DOHH2 (cell line): ENCODE results near the gene TTC34.

Experiments
- H3F3A ChIP-seq: fragments of 200-600 bp; sonication (generic), shearing (Covaris generic); 2 replicates; pipeline ENCODE4 v1.6.0; 2016; ENCODE audit warnings: antibody characterized with exemption, mild to moderate bottlenecking; ENCODE audit not compliant: control insufficient read depth, insufficient read depth
- H3K27ac ChIP-seq: fragments of 200-600 bp; sonication (generic); 2 replicates; pipeline ENCODE4 v1.5.1; 2014; ENCODE audit warnings: low read depth, mild to moderate bottlenecking, low read length, moderate library complexity
- H3K27me3 ChIP-seq: fragments of 200-600 bp; sonication (generic); 2 replicates; pipeline ENCODE4 v1.6.1; 2014; ENCODE audit warnings: mild to moderate bottlenecking, low read length, mixed read lengths; ENCODE audit not compliant: control insufficient read depth
- H3K36me3 ChIP-seq: fragments of 200-600 bp; sonication (generic); 2 replicates; pipeline ENCODE4 v1.6.1; 2014; ENCODE audit warnings: mild to moderate bottlenecking, low read length, moderate library complexity, mixed read lengths; ENCODE audit not compliant: control insufficient read depth
- H3K4me1 ChIP-seq: fragments of 200-600 bp; sonication (generic); 2 replicates; pipeline ENCODE4 v1.6.1; 2014; ENCODE audit warnings: mild to moderate bottlenecking, low read length, mixed read lengths; ENCODE audit not compliant: control insufficient read depth
- H3K4me2 ChIP-seq: fragments of 200-600 bp; sonication (generic); 2 replicates; pipeline ENCODE4 v1.6.0; 2014; ENCODE audit warnings: mild to moderate bottlenecking, low read length, moderate library complexity
- H3K4me3 ChIP-seq: fragments of 200-600 bp; sonication (generic); 2 replicates; pipeline ENCODE4 v1.5.1; 2014; ENCODE audit warnings: mild to moderate bottlenecking, low read length, mixed read lengths
- H3K79me2 ChIP-seq: fragments of 200-600 bp; sonication (generic); 2 replicates; pipeline ENCODE4 v1.6.1; 2014; ENCODE audit warnings: mild to moderate bottlenecking, low read length, mixed read lengths; ENCODE audit not compliant: control insufficient read depth
- H3K9me2 ChIP-seq: fragments of 200-600 bp; sonication (generic); replicated peaks from 2 replicates; pipeline ENCODE4 v1.6.1; 2014; ENCODE audit warnings: mild to moderate bottlenecking, low read length, mixed read lengths; ENCODE audit not compliant: control insufficient read depth
- H3K9me3 ChIP-seq: fragments of 200-600 bp; sonication (generic); 2 replicates; pipeline ENCODE4 v1.6.1; 2014; ENCODE audit warnings: antibody characterized with exemption, low read length, mixed read lengths; ENCODE audit not compliant: control insufficient read depth, insufficient read depth
- H4K20me1 ChIP-seq: fragments of 200-600 bp; sonication (generic); 2 replicates; pipeline ENCODE4 v1.6.0; 2014; ENCODE audit warnings: low read depth, mild to moderate bottlenecking, antibody characterized with exemption, low read length, moderate library complexity; ENCODE audit not compliant: control insufficient read depth, insufficient read depth
- CTCF ChIP-seq: fragments of 200-600 bp; sonication (generic); IDR thresholded peaks from one replicate; pipeline ENCODE4 v1.5.1; 2014; ENCODE audit warnings: antibody characterized with exemption, mild to moderate bottlenecking, low read depth, low read length; ENCODE audit not compliant: poor library complexity, severe bottlenecking
- EZH2phosphoT487 ChIP-seq: fragments of 200-600 bp; sonication (generic); IDR thresholded peaks from 2 replicates; pipeline ENCODE4 v1.6.1; 2017; ENCODE audit warnings: borderline replicate concordance, mild to moderate bottlenecking, antibody characterized with exemption, low read length, moderate library complexity, mixed read lengths

The TTC34 gene

DNA sequence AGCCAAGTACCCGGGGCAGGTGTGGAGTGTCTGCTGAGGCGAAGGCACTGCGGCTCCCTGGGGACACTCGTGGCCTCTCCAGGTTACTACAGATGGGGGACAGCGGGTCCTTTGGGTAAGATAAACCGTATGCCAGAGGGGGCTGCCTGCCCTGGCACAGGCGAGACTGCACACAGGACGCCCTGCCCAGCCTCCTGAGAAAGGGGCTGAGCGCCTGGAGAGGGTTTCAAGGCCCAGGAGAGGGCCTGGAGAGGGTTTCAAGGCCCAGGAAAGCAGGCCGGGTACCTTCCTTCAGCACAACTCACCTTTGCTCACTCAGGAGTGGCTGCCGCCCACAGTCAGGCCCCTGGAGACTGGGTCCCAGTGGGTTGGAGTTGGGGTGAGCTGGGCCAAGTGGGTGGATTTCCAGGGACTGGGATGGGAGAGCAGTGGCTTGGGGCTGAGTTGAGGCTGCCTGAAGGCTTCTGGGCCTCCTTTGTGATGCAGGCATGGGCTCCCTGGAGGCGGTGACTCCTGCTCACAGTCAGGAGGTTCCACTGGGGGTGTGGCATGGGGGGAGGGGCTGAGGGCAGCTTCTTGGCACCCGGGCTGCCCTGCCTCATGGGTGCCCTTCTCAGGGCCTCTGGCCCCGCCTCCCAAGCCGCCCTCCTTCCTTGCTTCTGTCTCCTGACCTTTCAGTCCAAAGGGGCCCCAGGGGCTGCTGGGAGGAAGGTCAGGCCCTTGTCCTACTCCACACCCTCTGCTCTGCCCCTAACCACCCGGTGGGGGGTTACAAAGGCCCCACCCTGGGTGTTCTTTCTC lies 168.7 kb downstream of the TTC34 start, which contains the start of gene MMEL1:
MMEL1 (minus strand) TSS at position 456 of the 801 bp plus-strand sequence. CDS start 3,532 bp downstream, outside the sequence.
- Histone ChIP-seq H3K27ac (no peak within 1 kb of the TSS), H3K27me3 (no peaks in the 10 kb centered on the region), H3K9me2 (no peaks in the 10 kb centered on the region), H3K4me3 (no peak within 1 kb of the TSS), H3K79me2 (no peaks in the 10 kb centered on the region), H3K4me1 (no peaks in the 10 kb centered on the region), H3K4me2 (no peak within 1 kb of the TSS), H3F3A (no peaks in the 10 kb centered on the region), H3K36me3 (no peaks in the 10 kb centered on the region), H4K20me1 (no peaks in the 10 kb centered on the region), H3K9me3 (peaks cover 28% of the 10 kb centered on the region)
- TF ChIP-seq EZH2phosphoT487 (no peak), CTCF (no peak)

DNA sequence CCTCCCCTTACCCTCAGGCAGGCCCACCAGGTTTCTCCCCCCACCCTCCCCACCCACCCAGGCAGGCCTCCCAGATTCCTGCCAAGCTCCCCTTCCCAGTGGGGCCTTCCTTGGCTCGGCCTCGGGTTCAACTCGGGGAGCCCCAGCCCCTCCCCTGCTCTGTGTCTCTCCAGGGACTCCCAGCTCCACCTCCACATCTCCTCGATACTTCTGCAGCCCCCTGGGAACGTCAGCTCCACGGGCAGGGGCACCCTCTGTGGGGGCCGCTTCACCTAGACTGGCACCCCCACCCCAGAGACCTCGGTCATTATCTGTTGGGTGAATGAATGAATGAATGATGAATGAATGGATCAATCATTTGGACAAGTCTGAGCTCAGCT lies 169.5 kb downstream of the TTC34 start:
- Histone ChIP-seq H3F3A (no peaks in the 10 kb centered on the region), H3K4me3 (no peak overlapping the region), H3K9me3 (peaks cover 24% of the 10 kb centered on the region), H3K4me2 (no peak overlapping the region), H3K4me1 (no peaks in the 10 kb centered on the region), H4K20me1 (no peaks in the 10 kb centered on the region), H3K27ac (no peak overlapping the region), H3K27me3 (no peaks in the 10 kb centered on the region), H3K79me2 (no peaks in the 10 kb centered on the region), H3K36me3 (no peaks in the 10 kb centered on the region), H3K9me2 (no peaks in the 10 kb centered on the region)
- TF ChIP-seq CTCF (no peak), EZH2phosphoT487 (no peak)

DNA sequence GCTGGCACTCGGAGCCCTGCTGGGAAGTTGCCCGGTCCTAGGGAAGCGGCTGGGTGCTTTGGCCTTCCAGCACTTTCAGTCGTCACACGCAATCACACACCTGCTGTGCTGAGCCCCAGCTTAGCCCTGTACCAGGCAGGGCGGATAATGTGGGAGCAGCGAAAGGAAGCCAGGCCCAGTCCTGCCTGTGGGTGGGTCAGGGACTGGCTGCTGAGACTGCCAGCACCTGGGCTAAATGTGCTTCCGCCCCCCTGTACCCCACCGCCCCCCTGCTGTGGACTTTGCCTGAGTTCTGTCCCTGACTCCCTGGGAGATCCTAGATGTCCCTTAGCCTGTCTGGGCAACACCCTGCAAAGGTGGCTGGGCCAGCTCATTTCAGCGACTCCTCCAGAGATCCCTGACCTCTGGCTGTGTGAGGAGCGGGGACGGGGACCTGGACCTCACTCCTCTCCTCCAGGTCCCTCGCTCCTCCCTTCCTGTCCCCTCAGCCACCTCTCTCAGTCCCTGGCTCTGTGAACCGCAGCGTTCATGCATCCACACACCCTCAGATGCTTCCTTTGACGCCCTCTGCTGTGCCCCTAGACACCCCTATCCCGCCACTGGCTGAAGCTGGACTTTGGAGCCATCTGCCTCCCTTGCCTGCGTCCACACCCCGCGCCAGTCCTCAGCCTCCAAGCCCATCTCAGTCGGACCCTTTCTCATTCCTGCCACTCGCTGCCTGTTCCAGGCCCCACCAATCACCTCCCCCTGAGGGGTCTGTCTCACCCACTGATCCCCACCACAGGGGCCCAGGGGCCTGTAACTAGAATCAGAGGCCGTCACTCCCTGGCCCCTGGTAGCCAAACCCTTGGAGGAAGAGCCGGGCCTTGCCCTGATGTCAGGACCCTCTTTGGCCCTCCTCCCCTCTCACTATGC lies 170.1 kb downstream of the TTC34 start:
- H3K4me1 ChIP-seq, result no peaks in the 10 kb centered on the region
- H3K27ac ChIP-seq, result no peak overlapping the region
- no peaks in the 10 kb centered on the region for H3K79me2 ChIP-seq
- no peaks in the 10 kb centered on the region for H4K20me1 ChIP-seq
- H3K4me3 ChIP-seq, result no peak overlapping the region
- no peaks in the 10 kb centered on the region for H3K36me3 ChIP-seq
- no peak overlapping the region for H3K4me2 ChIP-seq
- H3K9me3 ChIP-seq, result peaks cover 18% of the 10 kb centered on the region
- no peak for TF ChIP-seq EZH2phosphoT487
- H3F3A ChIP-seq, result no peaks in the 10 kb centered on the region
- no peaks in the 10 kb centered on the region for H3K9me2 ChIP-seq
- no peaks in the 10 kb centered on the region for H3K27me3 ChIP-seq
